ENCODE measurements around the gene AGPAT3.
A peak's percentile ranks its signal among the peaks of the same experiment; 100 is the strongest.
"Not testable (repeated sequence)": the region's sequence is repeated elsewhere in the genome, so short reads cannot be mapped to it uniquely, and the experiment has no call there.

Gene AGPAT3

DNA sequence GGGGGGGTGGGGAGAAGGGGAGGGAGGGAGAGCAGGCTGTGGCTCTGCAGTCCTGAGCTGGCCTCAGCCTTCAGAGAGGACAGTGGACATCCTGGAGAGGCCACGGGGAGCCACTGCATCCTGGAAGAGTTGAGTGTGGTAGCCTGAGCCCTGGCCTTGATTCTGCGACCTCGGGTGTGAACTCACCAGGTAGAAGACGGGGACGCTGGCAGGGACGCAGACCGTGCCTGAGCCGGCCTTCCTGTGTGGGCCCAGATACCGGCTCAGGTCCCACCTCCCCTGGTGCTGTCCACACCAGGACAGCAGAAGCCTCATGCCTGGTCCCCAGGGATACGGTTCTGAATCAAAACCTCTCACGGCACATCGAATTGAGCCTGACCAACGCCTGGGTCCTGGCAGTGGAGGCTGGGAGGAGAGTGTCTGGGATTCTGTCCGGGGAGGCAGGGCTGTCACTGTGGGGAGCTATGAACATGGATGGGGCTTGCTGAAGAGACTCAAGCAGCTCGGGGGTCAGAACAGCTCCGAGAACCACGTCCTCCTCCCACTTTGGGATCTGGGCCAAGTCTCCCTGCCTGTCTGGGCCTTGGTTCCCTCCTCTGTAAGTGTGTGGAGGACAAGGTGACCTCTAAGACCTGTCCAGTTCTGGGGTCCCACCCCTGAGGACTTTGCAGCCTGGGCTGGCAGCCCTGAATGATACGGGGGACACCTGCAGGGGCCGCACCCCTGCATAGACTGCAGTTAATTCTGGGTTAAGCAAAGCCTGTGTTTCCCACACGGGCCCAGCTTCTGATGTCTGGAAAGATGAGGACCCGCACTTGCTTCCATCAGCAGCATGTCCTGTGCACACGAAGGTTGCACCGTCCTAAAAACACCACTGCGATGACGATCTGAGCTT lies 45.3 kb upstream of the AGPAT3 start:
- H3K4me3 ChIP-seq (ENCODE audit: low read depth, low read length), result no peak overlapping the region
- H3K36me3 ChIP-seq (replicated peaks), result no peaks in the 10 kb centered on the region
- in situ Hi-C loops (cut with HindIII; ENCODE audit: low pct_ligation_motif_present, low sequenced_read_pairs), result no loop called here
- H3K27ac ChIP-seq, result no peak overlapping the region
- TF ChIP-seq, protein P1, sequence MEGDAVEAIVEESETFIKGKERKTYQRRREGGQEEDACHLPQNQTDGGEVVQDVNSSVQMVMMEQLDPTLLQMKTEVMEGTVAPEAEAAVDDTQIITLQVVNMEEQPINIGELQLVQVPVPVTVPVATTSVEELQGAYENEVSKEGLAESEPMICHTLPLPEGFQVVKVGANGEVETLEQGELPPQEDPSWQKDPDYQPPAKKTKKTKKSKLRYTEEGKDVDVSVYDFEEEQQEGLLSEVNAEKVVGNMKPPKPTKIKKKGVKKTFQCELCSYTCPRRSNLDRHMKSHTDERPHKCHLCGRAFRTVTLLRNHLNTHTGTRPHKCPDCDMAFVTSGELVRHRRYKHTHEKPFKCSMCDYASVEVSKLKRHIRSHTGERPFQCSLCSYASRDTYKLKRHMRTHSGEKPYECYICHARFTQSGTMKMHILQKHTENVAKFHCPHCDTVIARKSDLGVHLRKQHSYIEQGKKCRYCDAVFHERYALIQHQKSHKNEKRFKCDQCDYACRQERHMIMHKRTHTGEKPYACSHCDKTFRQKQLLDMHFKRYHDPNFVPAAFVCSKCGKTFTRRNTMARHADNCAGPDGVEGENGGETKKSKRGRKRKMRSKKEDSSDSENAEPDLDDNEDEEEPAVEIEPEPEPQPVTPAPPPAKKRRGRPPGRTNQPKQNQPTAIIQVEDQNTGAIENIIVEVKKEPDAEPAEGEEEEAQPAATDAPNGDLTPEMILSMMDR (IDR thresholded peaks at IDR 0.05; ENCODE audit: low read depth, low read length, missing control alignments), result no peak
- no peaks in the 10 kb centered on the region for H3K27me3 ChIP-seq (replicated peaks)
- DNase-seq, result no peak

DNA sequence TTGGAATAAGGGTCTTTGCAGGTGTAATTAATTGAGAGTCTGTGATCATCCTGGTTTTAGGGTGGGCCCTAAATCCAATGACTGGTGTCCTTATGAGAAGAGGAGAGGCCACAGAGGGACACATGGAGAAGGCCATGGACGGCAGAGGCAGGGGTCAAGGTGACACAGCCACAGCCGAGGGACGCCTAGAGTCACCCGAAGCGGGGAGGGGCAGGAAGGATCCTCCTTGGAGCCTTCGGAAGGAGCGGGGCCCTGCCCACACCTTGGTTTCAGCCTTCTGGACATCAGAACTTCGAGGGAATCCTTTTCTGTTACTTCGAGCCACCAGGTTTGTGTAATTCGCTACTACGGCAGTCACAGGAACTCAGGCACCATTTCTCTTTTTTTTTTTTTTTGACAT lies 44.6 kb upstream of the AGPAT3 start:
- TF ChIP-seq, protein P1 (IDR thresholded peaks at IDR 0.05; ENCODE audit: low read depth, low read length, missing control alignments), result no peak
- H3K36me3 ChIP-seq (replicated peaks), result no peaks in the 10 kb centered on the region
- H3K27me3 ChIP-seq (replicated peaks), result no peaks in the 10 kb centered on the region
- H3K4me3 ChIP-seq (ENCODE audit: low read depth, low read length), result no peak overlapping the region
- H3K27ac ChIP-seq, result no peak overlapping the region
- in situ Hi-C loops (cut with HindIII; ENCODE audit: low pct_ligation_motif_present, low sequenced_read_pairs), result no loop called here
- no peak for DNase-seq

DNA sequence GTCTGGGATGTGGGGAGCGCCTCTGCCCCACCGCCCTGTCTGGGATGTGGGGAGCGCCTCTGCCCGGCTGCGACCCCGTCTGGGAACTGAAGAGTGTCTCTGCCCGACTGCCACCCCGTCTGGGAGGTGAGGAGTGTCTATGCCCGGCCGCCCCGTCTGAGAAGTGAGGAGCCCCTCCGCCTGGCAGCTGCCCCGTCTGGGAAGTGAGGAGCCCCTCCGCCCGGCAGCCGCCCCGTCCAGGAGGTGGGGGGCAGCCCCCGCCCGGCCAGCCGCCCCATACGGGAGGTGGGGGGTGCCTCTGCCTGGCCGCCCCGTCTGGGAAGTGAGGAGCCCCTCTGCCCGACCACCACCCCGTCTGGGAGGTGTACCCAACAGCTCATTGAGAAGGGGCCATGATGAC lies 42.9 kb upstream of the AGPAT3 start:
- H3K27ac ChIP-seq; DNase-seq; H3K4me3 ChIP-seq (ENCODE audit: low read depth, low read length); in situ Hi-C loops (cut with HindIII; ENCODE audit: low pct_ligation_motif_present, low sequenced_read_pairs); H3K27me3 ChIP-seq (replicated peaks); H3K36me3 ChIP-seq (replicated peaks): not testable (repeated sequence)

DNA sequence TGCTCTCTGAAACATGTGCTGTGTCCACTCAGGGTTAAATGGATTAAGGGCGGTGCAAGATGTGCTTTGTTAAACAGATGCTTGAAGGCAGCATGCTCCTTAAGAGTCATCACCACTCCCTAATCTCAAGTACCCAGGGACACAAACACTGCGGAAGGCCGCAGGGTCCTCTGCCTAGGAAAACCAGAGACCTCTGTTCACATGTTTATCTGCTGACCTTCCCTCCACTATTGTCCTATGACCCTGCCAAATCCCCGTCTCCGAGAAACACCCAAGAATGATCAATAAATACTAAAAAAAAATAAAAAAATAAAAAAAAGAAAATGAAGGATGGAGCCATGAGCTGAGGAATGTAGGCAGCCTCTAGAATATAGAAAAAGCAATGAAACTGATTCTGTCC lies 42.3 kb upstream of the AGPAT3 start:
- in situ Hi-C loops (cut with HindIII; ENCODE audit: low pct_ligation_motif_present, low sequenced_read_pairs); H3K27ac ChIP-seq; DNase-seq; H3K4me3 ChIP-seq (ENCODE audit: low read depth, low read length); H3K27me3 ChIP-seq (replicated peaks); H3K36me3 ChIP-seq (replicated peaks): not testable (repeated sequence)

DNA sequence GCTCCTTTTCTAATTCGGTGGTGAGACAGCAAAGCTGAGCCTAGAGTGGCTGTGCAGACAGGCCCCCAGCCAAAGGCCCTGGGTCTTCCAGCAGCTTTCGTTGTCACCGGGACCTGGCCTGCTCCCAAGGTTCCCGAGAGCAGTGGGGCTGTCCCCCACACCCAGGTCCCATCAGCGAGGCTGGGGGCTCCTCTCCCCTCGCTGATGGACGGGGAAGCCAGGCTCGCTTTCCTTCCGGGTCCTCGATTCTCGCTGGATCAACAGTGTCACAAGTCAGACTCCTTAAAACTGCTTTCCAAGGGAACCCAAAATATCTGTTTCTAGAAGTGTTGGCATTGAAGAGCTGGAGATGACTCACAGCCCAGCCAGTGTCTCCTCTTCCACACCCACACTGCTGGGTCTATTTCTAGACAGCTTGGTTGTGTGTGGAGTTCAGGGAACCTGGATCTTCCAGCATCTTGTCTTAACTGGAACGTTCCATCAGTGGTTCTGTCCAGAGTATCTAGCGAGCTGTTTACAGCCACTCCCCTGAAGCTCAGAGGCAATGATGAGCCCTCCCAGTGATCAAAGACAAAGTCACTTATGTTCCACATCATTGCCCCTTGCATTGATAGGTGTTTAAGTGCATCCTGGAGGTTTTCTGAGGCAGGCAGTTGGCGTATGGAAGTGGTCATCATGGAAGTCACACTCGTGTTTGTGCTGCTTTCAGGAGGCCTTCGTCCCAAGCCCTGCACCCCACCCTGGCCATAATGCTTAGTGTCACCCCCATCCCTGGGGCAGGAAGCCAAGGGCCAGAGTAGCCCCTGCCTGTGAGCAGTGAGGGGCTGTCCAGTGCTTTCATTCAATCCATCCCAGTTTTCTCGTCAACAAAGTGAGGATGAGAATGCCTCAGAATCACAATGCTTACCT lies 40.4 kb upstream of the AGPAT3 start:
- peak; percentile 32 for DNase-seq
- TF ChIP-seq, protein P1 (IDR thresholded peaks at IDR 0.05; ENCODE audit: low read depth, low read length, missing control alignments), result no peak
- in situ Hi-C loops (cut with HindIII; ENCODE audit: low pct_ligation_motif_present, low sequenced_read_pairs), result no loop called here
- Histone ChIP-seq H3K27me3 (replicated peaks) (peaks cover 1% of the 10 kb centered on the region), H3K27ac (no peak overlapping the region), H3K36me3 (replicated peaks) (no peaks in the 10 kb centered on the region), H3K4me3 (ENCODE audit: low read depth, low read length) (no peak overlapping the region)

DNA sequence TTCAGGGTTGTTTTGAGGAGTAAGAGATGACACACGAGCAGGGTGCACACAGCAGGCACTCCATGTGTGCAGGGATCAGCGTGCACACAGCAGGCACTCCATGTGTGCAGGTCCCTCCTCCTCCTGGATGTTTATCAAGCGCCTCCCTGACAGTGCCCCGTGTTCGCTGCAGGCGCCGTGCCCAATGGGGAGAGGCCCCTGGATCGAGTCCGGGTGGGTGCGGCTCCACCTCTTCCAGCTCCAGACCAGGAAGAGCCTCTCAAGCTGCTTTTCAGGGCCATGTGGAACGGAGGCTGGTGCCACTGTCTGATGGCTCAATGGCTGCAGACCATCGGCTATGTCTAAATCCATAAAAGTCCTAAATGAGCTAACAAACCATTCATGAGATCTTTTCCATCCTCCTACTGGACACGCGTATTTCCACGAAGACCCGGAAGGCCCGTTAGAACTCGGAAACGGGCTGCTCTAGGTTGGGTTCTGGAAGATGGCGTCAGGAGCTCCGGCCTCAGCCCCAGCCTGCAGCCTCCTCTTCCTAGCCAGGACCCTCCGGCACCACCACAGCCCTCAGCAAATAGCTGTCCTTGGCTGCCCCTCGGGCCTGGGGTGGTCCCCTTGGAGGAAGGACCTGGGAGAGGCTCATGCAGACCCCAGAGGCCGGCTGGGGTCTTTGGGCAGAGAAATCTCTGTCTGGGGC lies 39.6 kb upstream of the AGPAT3 start:
- Histone ChIP-seq H3K27me3 (replicated peaks) (peaks cover 5% of the 10 kb centered on the region), H3K4me3 (ENCODE audit: low read depth, low read length) (no peak overlapping the region), H3K36me3 (replicated peaks) (no peaks in the 10 kb centered on the region), H3K27ac (no peak overlapping the region)
- DNase-seq, result no peak
- in situ Hi-C loops (cut with HindIII; ENCODE audit: low pct_ligation_motif_present, low sequenced_read_pairs), result no loop called here
- TF ChIP-seq, protein P1 (IDR thresholded peaks at IDR 0.05; ENCODE audit: low read depth, low read length, missing control alignments), result no peak
